ENCODE results near the gene CYP20A1. TPM values are rescaled to one million over a fixed set of nuclear protein-coding genes. Genes with fewer than 3 reads are reported as not detected.
"Not testable (repeated sequence)": the region's sequence is repeated elsewhere in the genome, so short reads cannot be mapped to it uniquely, and the experiment has no call there.

The CYP20A1 gene
- total RNA-seq, 2 experiments from 2014 or later, result 27.1 to 29.3 TPM

GRCh38 chr2:203238292-203238703, 520 bp upstream of the CYP20A1 start:
- Mint-ChIP-seq H3K4me3 (peak overlapping the region; percentile 92), H3K9me3 (no peaks in the 10 kb centered on the region), H3K27ac (peak overlapping the region; percentile 100), H3K27me3 (no peaks in the 10 kb centered on the region), H3K36me3 (ENCODE audit: low read depth) (peaks cover 25% of the 10 kb centered on the region), H3K4me1 (peaks cover 32% of the 10 kb centered on the region)
- DNase-seq, result no peak
- POLR2A ChIA-PET, result interaction anchor here (0.7 kb wide), 1 partner anchor 1976 kb away, joined by 3 read pairs; no protein-coding TSS in a partner anchor
- CTCF ChIA-PET, result interaction anchor here (0.7 to 3.5 kb wide), 8 partner anchors 10 to 889 kb away, joined by 3 to 12 read pairs (median 4); partner anchors contain the start of genes CARF and WDR12

- Mint-ChIP-seq H3K36me3 (ENCODE audit: low read depth) (peaks cover 37% of the 10 kb centered on the region), H3K4me1 (peaks cover 37% of the 10 kb centered on the region), H3K27me3 (no peaks in the 10 kb centered on the region), H3K27ac (peak overlapping the region; percentile 100), H3K4me3 (peak overlapping the region; percentile 92), H3K9me3 (no peaks in the 10 kb centered on the region)
- ChIA-PET POLR2A (interaction anchor here (0.6 kb wide), 1 partner anchor 20 kb away, joined by 3 read pairs; no protein-coding TSS in a partner anchor), CTCF (interaction anchor here (1.9 to 3.5 kb wide), 3 partner anchors 10 to 15 kb away, joined by 5 to 12 read pairs (median 10); no protein-coding TSS in a partner anchor)
- DNase-seq, result no peak
Measured at GRCh38 chr2:203240491-203240890, 1.7 kb downstream of the CYP20A1 start.

- H3K27me3 Mint-ChIP-seq, result no peaks in the 10 kb centered on the region
- CTCF ChIA-PET, result no interaction called here
Measured at GRCh38 chr2:203242518-203242917, 3.7 kb downstream of the CYP20A1 start.

GRCh38 chr2:203246646-203247045, 7.8 kb downstream of the CYP20A1 start:
- Mint-ChIP-seq H3K4me1 (peaks cover 18% of the 10 kb centered on the region), H3K4me3 (no peak overlapping the region), H3K9me3 (no peaks in the 10 kb centered on the region), H3K27me3 (no peaks in the 10 kb centered on the region), H3K27ac (peak overlapping the region; percentile 25), H3K36me3 (ENCODE audit: low read depth) (peaks cover 44% of the 10 kb centered on the region)
- ChIA-PET POLR2A (no interaction called here), CTCF (no interaction called here)
- DNase-seq, result no peak

More at GRCh38 chr2:203242518-203242917, 3.7 kb downstream of the CYP20A1 start:
- H3K27ac Mint-ChIP-seq, result no peak overlapping the region
- POLR2A ChIA-PET, result no interaction called here
- DNase-seq, result no peak
- H3K36me3 Mint-ChIP-seq (ENCODE audit: low read depth), result peaks cover 47% of the 10 kb centered on the region
- H3K9me3 Mint-ChIP-seq, result no peaks in the 10 kb centered on the region
- H3K4me3 Mint-ChIP-seq, result no peak overlapping the region
- H3K4me1 Mint-ChIP-seq, result peaks cover 44% of the 10 kb centered on the region

- no peak overlapping the region for H3K27ac Mint-ChIP-seq
- CTCF ChIA-PET, result interaction anchor here (0.9 kb wide), 1 partner anchor 13 kb away, joined by 5 read pairs; the partner anchor contains the start of gene CYP20A1
- H3K27me3 Mint-ChIP-seq, result no peaks in the 10 kb centered on the region
- H3K36me3 Mint-ChIP-seq (ENCODE audit: low read depth), result peaks cover 42% of the 10 kb centered on the region
- peaks cover 3% of the 10 kb centered on the region for H3K9me3 Mint-ChIP-seq
- no peak overlapping the region for H3K4me3 Mint-ChIP-seq
- no peaks in the 10 kb centered on the region for H3K4me1 Mint-ChIP-seq
- no peak for DNase-seq
- POLR2A ChIA-PET, result no interaction called here
Measured at GRCh38 chr2:203252818-203253217, 14.0 kb downstream of the CYP20A1 start.

- POLR2A ChIA-PET, H3K4me1 Mint-ChIP-seq, H3K9me3 Mint-ChIP-seq, DNase-seq, H3K27me3 Mint-ChIP-seq, H3K4me3 Mint-ChIP-seq: not testable (repeated sequence)
- Mint-ChIP-seq H3K36me3 (ENCODE audit: low read depth) (peaks cover 41% of the 10 kb centered on the region), H3K27ac (peak overlapping the region; percentile 64)
- CTCF ChIA-PET, result interaction anchor here (0.7 kb wide), 2 partner anchors 10 to 45 kb away, joined by 3 read pairs; no protein-coding TSS in a partner anchor
Measured at GRCh38 chr2:203253422-203254095, 14.7 kb downstream of the CYP20A1 start.

- Mint-ChIP-seq H3K9me3 (no peaks in the 10 kb centered on the region), H3K4me3 (no peak overlapping the region), H3K27ac (peak overlapping the region; percentile 71), H3K27me3 (no peaks in the 10 kb centered on the region), H3K36me3 (ENCODE audit: low read depth) (peaks cover 27% of the 10 kb centered on the region), H3K4me1 (peaks cover 4% of the 10 kb centered on the region)
- ChIA-PET POLR2A (no interaction called here), CTCF (interaction anchor here (0.6 to 0.8 kb wide), 2 partner anchors 17 to 22 kb away, joined by 3 to 6 read pairs; no protein-coding TSS in a partner anchor)
- DNase-seq, result no peak
Measured at GRCh38 chr2:203261326-203262159, 22.7 kb downstream of the CYP20A1 start.

GRCh38 chr2:203279288-203279687, 40.5 kb downstream of the CYP20A1 start:
- ChIA-PET POLR2A (no interaction called here), CTCF (interaction anchor here (1.6 kb wide), 1 partner anchor 40 kb away, joined by 4 read pairs; no protein-coding TSS in a partner anchor)
- no peak overlapping the region for H3K27ac Mint-ChIP-seq
- H3K4me3 Mint-ChIP-seq, result no peak overlapping the region
- peaks cover 28% of the 10 kb centered on the region for H3K36me3 Mint-ChIP-seq (ENCODE audit: low read depth)
- H3K27me3 Mint-ChIP-seq, result no peaks in the 10 kb centered on the region
- no peak for DNase-seq
- no peaks in the 10 kb centered on the region for H3K9me3 Mint-ChIP-seq
- peaks cover 2% of the 10 kb centered on the region for H3K4me1 Mint-ChIP-seq

GRCh38 chr2:203280428-203281064, 41.7 kb downstream of the CYP20A1 start:
- ChIA-PET CTCF (no interaction called here), POLR2A (interaction anchor here (0.6 kb wide), 1 partner anchor 8 kb away, joined by 3 read pairs; no protein-coding TSS in a partner anchor)
- H3K4me3 Mint-ChIP-seq, result no peak overlapping the region
- H3K36me3 Mint-ChIP-seq (ENCODE audit: low read depth), result peaks cover 34% of the 10 kb centered on the region
- DNase-seq, result no peak
- peaks cover 2% of the 10 kb centered on the region for H3K4me1 Mint-ChIP-seq
- no peak overlapping the region for H3K27ac Mint-ChIP-seq
- H3K9me3 Mint-ChIP-seq, result no peaks in the 10 kb centered on the region
- H3K27me3 Mint-ChIP-seq, result no peaks in the 10 kb centered on the region

GRCh38 chr2:203282101-203282500, 43.3 kb downstream of the CYP20A1 start:
- H3K27ac Mint-ChIP-seq, result no peak overlapping the region
- no peak for DNase-seq
- peaks cover 36% of the 10 kb centered on the region for H3K36me3 Mint-ChIP-seq (ENCODE audit: low read depth)
- H3K4me1 Mint-ChIP-seq, result peaks cover 3% of the 10 kb centered on the region
- ChIA-PET POLR2A (no interaction called here), CTCF (interaction anchor here (0.9 kb wide), 1 partner anchor 451 kb away, joined by 3 read pairs; no protein-coding TSS in a partner anchor)
- H3K9me3 Mint-ChIP-seq, result no peaks in the 10 kb centered on the region
- no peaks in the 10 kb centered on the region for H3K27me3 Mint-ChIP-seq
- H3K4me3 Mint-ChIP-seq, result no peak overlapping the region

- ChIA-PET CTCF (interaction anchor here (0.6 kb wide), 1 partner anchor 11 kb away, joined by 3 read pairs; no protein-coding TSS in a partner anchor), POLR2A (no interaction called here)
- H3K27ac Mint-ChIP-seq, result no peak overlapping the region
- peaks cover 8% of the 10 kb centered on the region for H3K4me1 Mint-ChIP-seq
- no peak overlapping the region for H3K4me3 Mint-ChIP-seq
- H3K36me3 Mint-ChIP-seq (ENCODE audit: low read depth), result peaks cover 28% of the 10 kb centered on the region
- H3K27me3 Mint-ChIP-seq, result no peaks in the 10 kb centered on the region
- no peak for DNase-seq
- H3K9me3 Mint-ChIP-seq, result no peaks in the 10 kb centered on the region
Measured at GRCh38 chr2:203286532-203286931, 47.7 kb downstream of the CYP20A1 start.

GRCh38 chr2:203301667-203302066, 62.8 kb downstream of the CYP20A1 start:
- H3K36me3 Mint-ChIP-seq (ENCODE audit: low read depth), result peaks cover 12% of the 10 kb centered on the region
- CTCF ChIA-PET, result interaction anchor here (0.6 kb wide), 2 partner anchors 100 to 183 kb away, joined by 3 to 5 read pairs; no protein-coding TSS in a partner anchor
- no peak overlapping the region for H3K27ac Mint-ChIP-seq
- no peak overlapping the region for H3K4me3 Mint-ChIP-seq
- H3K9me3 Mint-ChIP-seq, result no peaks in the 10 kb centered on the region
- H3K27me3 Mint-ChIP-seq, result no peaks in the 10 kb centered on the region
- DNase-seq, result no peak
- no peaks in the 10 kb centered on the region for H3K4me1 Mint-ChIP-seq
- POLR2A ChIA-PET, result no interaction called here
